IMR-90 (cell line): Measurements from ENCODE around the gene ZNF532. TPM values are rescaled to one million over a fixed set of nuclear protein-coding genes. Genes with fewer than 3 reads are reported as not detected.

Experiments used
- ATAC-seq: fragments of 200-7000 bp; cut with Tn5 transposase; 2 replicates; pipeline ENCODE4 v1.9.1; 2020; ENCODE audit warnings: low read depth, mild to moderate bottlenecking, moderate library complexity
- BruUV-seq: library from RNA; stranded (reverse); fragments of 400-500 nt; replicated peaks from 2 replicates; lab custom pipeline; 2021; lab: Mats Ljungman, UMichigan
- CTCF ChIA-PET: fragments of 300-600 bp; formaldehyde crosslinking; extraction: SDS; loops from one replicate; lab custom pipeline; 2021; ENCODE audit warnings: antibody characterized with exemption; lab: Yijun Ruan, JAX
- POLR2A ChIA-PET: fragments of 300-600 bp; sonication (Branson Sonifier 250); formaldehyde crosslinking; loops from one replicate; lab custom pipeline; 2022; ENCODE audit warnings: antibody characterized with exemption; ENCODE audit not compliant: unreplicated experiment; lab: Charles Lee
- DNase-seq: peaks from one replicate; pipeline ENCODE4 v3.0.0; 2013
- H2AFZ ChIP-seq: replicated peaks from 2 replicates; pipeline ENCODE3; 2013; ENCODE audit warnings: low read length, mild to moderate bottlenecking; ENCODE audit not compliant: poor library complexity
- H2AK5ac ChIP-seq: 2 replicates; pipeline ENCODE4 v1.6.1; 2013; ENCODE audit warnings: low read depth, low read length, inconsistent platforms
- H2AK9ac ChIP-seq: replicated peaks from 2 replicates; pipeline ENCODE3; 2013; ENCODE audit warnings: mild to moderate bottlenecking, low read depth, low read length, moderate library complexity; ENCODE audit not compliant: poor library complexity
- H2BK120ac ChIP-seq: 2 replicates; pipeline ENCODE4 v1.6.1; 2013; ENCODE audit warnings: low read depth, low read length, inconsistent platforms
- H2BK15ac ChIP-seq: 3 replicates; pipeline ENCODE4 v1.6.1; 2013; ENCODE audit warnings: low read depth, low read length, inconsistent platforms
- H2BK20ac ChIP-seq: 2 replicates; pipeline ENCODE4 v1.6.1; 2013; ENCODE audit warnings: low read depth, mild to moderate bottlenecking, inconsistent platforms, low read length, moderate library complexity
- H2BK5ac ChIP-seq: 2 replicates; pipeline ENCODE4 v1.6.1; 2013; ENCODE audit warnings: mild to moderate bottlenecking, low read depth, low read length, inconsistent platforms; ENCODE audit not compliant: poor library complexity, severe bottlenecking
- H3K14ac ChIP-seq: replicated peaks from 2 replicates; pipeline ENCODE4 v1.6.1; 2013; ENCODE audit warnings: low read depth, low read length, inconsistent platforms
- H3K18ac ChIP-seq: 2 replicates; pipeline ENCODE4 v1.6.1; 2013; ENCODE audit warnings: low read depth, low read length, control low read depth
- H3K23ac ChIP-seq: 2 replicates; pipeline ENCODE4 v1.6.1; 2013; ENCODE audit warnings: low read depth, low read length, inconsistent platforms
- H3K27ac ChIP-seq: 2 replicates; pipeline ENCODE4 v1.5.1; 2013; ENCODE audit warnings: mild to moderate bottlenecking, control low read depth, low read length; ENCODE audit not compliant: insufficient read depth
- H3K27me3 ChIP-seq: 2 replicates; pipeline ENCODE4 v1.6.1; 2013; ENCODE audit warnings: low read length; ENCODE audit not compliant: control insufficient read depth, insufficient read depth
- H3K36me3 ChIP-seq: 2 replicates; pipeline ENCODE4 v1.6.1; 2013; ENCODE audit warnings: low read length, mixed read lengths; ENCODE audit not compliant: control insufficient read depth, insufficient read depth
- H3K4ac ChIP-seq: 2 replicates; pipeline ENCODE4 v1.6.1; 2013; ENCODE audit warnings: low read depth, low read length, inconsistent platforms
- H3K4me1 ChIP-seq: 2 replicates; pipeline ENCODE4 v1.6.1; 2013; ENCODE audit warnings: low read length, mixed read lengths; ENCODE audit not compliant: control insufficient read depth, insufficient read depth
- H3K4me2 ChIP-seq: 2 replicates; pipeline ENCODE4 v1.6.1; 2013; ENCODE audit warnings: low read depth, mild to moderate bottlenecking, control low read depth, low read length, moderate library complexity
- H3K4me3 ChIP-seq: 2 replicates; pipeline ENCODE4 v1.5.1; 2013; ENCODE audit warnings: low read depth, mild to moderate bottlenecking, control low read depth, low read length, moderate library complexity; ENCODE audit not compliant: insufficient read depth
- H3K56ac ChIP-seq: 2 replicates; pipeline ENCODE4 v1.6.1; 2013; ENCODE audit warnings: low read length, inconsistent platforms; ENCODE audit not compliant: insufficient read depth; ENCODE audit errors: extremely low read depth
- H3K79me1 ChIP-seq, 2 experiments: 2 replicates each; pipeline ENCODE4 v1.6.1; 2013; ENCODE audit warnings: low read length in 2 of 2, inconsistent platforms in 1 of 2, low read depth in 1 of 2
- H3K9ac ChIP-seq: 2 replicates; pipeline ENCODE4 v1.6.1; 2013; ENCODE audit warnings: low read depth, low read length, control low read depth
- H3K9me1 ChIP-seq: 2 replicates; pipeline ENCODE4 v1.6.1; 2013; ENCODE audit warnings: low read length, inconsistent platforms; ENCODE audit not compliant: insufficient read depth
- H3K9me3 ChIP-seq: 2 replicates; pipeline ENCODE4 v1.6.1; 2013; ENCODE audit warnings: low read length; ENCODE audit not compliant: control insufficient read depth, insufficient read depth
- H4K20me1 ChIP-seq: 2 replicates; pipeline ENCODE4 v1.6.1; 2013; ENCODE audit warnings: low read length, inconsistent platforms; ENCODE audit not compliant: insufficient read depth
- H4K5ac ChIP-seq: 2 replicates; pipeline ENCODE4 v1.6.1; 2013; ENCODE audit warnings: mild to moderate bottlenecking, low read depth, low read length, control low read depth
- H4K8ac ChIP-seq, 2 experiments: 2 replicates each; pipeline ENCODE4 v1.6.1; 2013; ENCODE audit warnings: low read depth in 2 of 2, low read length in 2 of 2, control low read depth in 1 of 2, inconsistent platforms in 1 of 2
- H4K91ac ChIP-seq: 2 replicates; pipeline ENCODE4 v1.6.1; 2013; ENCODE audit warnings: low read depth, low read length, inconsistent platforms; ENCODE audit not compliant: insufficient read depth
- CEBPB ChIP-seq: IDR thresholded peaks from 2 replicates; pipeline ENCODE4 v1.6.1; 2012; ENCODE audit warnings: low read depth, low read length, improper control_type of control experiment
- CHD1 ChIP-seq: IDR thresholded peaks from 2 replicates; pipeline ENCODE4 v1.6.1; 2012; ENCODE audit warnings: low read depth, low read length, improper control_type of control experiment
- FOS ChIP-seq: fragments of 150-350 bp; IDR thresholded peaks from 2 replicates; pipeline ENCODE4 v1.6.1; 2016; ENCODE audit warnings: low read depth, low read length
- MAFK ChIP-seq: IDR thresholded peaks from 2 replicates; pipeline ENCODE4 v1.6.1; 2012; ENCODE audit warnings: low read depth, low read length, improper control_type of control experiment
- MXI1 ChIP-seq: IDR thresholded peaks from 2 replicates; pipeline ENCODE4 v1.6.1; 2012; ENCODE audit warnings: low read depth, mild to moderate bottlenecking, low read length, moderate library complexity, borderline replicate concordance
- NFE2L2 ChIP-seq: fragments of 150-350 bp; IDR thresholded peaks from 2 replicates; pipeline ENCODE4 v1.6.1; 2016; ENCODE audit warnings: low read depth, mild to moderate bottlenecking, low read length
- POLR2A ChIP-seq: IDR thresholded peaks from 2 replicates; pipeline ENCODE4 v1.6.1; 2012; ENCODE audit warnings: mild to moderate bottlenecking, low read depth, low read length
- RCOR1 ChIP-seq: IDR thresholded peaks from 2 replicates; pipeline ENCODE4 v1.6.1; 2012; ENCODE audit warnings: mild to moderate bottlenecking, low read length, improper control_type of control experiment; ENCODE audit not compliant: insufficient replicate concordance
- RFX5 ChIP-seq: IDR thresholded peaks from 2 replicates; pipeline ENCODE4 v1.8.0; 2012; ENCODE audit warnings: low read depth, mild to moderate bottlenecking, low read length, moderate library complexity
- SMC3 ChIP-seq: fragments of 150-350 bp; IDR thresholded peaks from 2 replicates; pipeline ENCODE4 v1.6.1; 2016; ENCODE audit warnings: low read depth, mild to moderate bottlenecking, antibody characterized with exemption, low read length, moderate library complexity
- WGBS, 2 experiments: methylation state at CpG; one replicate each; pipeline versions ENCODE4 v1.1.5 to v1.1.7; 2013; ENCODE audit warnings: missing lambda C conversion rate in 2 of 2; ENCODE audit not compliant: insufficient read length in 1 of 2; ENCODE audit errors: extremely low coverage in 2 of 2; 5-methylcytosine and 5-hydroxymethylcytosine counted together
- dilution Hi-C: fragments of 300-500 bp; cut with HindIII; formaldehyde crosslinking; loops from one replicate; pipeline ENCODE4 v1.14.3; 2018; ENCODE audit warnings: low sequenced_read_pairs; ENCODE audit not compliant: unreplicated experiment
- in situ Hi-C: fragments of 300-500 bp; cut with MboI; formaldehyde crosslinking; loops from 3 replicates; pipeline ENCODE4 v1.14.3; 2019; ENCODE audit warnings: low sequenced_read_pairs, inconsistent platforms, mixed read lengths
- intact Hi-C: fragments of 100-400 bp; cut with micrococcal nuclease; formaldehyde crosslinking; loops from 2 replicates; pipeline ENCODE4 v1.10.0; 2022
- polyA plus RNA-seq, 3 experiments: library from polyadenylated mRNA; depleted of rRNA; stranded (reverse); fragments of >200 nt; gene quantifications; 2 replicates each; pipeline ENCODE4 v1.2.3, GENCODE V29; 2012; ENCODE audit warnings: low replicate concordance in 1 of 3
- total RNA-seq: library from RNA; depleted of rRNA; stranded (reverse); fragments of >200 nt; gene quantifications from 2 replicates; pipeline ENCODE4 v1.2.3, GENCODE V29; 2012
- TF ChIP-seq, protein P1 (sequence below): fragments of 150-350 bp; IDR thresholded peaks from 2 replicates; pipeline ENCODE4 v1.6.1; 2017; ENCODE audit warnings: mild to moderate bottlenecking, antibody characterized with exemption, low read length, low read depth
- TF ChIP-seq, protein P2 (sequence below): conservative IDR thresholded peaks from 2 replicates; pipeline ENCODE4 v1.5.1; 2012; ENCODE audit warnings: mild to moderate bottlenecking, low read depth, low read length, improper control_type of control experiment
- TF ChIP-seq, protein P3 (sequence below): fragments of 150-350 bp; IDR thresholded peaks from 2 replicates; pipeline ENCODE4 v1.6.1; 2016; ENCODE audit warnings: low read depth, mild to moderate bottlenecking, low read length, moderate library complexity, borderline replicate concordance

ZNF532 gene
- total and polyA plus RNA-seq, 2 of the 4 experiments (the other 2 are of a cell fraction) = 29.9 to 45.8 TPM

DNA sequence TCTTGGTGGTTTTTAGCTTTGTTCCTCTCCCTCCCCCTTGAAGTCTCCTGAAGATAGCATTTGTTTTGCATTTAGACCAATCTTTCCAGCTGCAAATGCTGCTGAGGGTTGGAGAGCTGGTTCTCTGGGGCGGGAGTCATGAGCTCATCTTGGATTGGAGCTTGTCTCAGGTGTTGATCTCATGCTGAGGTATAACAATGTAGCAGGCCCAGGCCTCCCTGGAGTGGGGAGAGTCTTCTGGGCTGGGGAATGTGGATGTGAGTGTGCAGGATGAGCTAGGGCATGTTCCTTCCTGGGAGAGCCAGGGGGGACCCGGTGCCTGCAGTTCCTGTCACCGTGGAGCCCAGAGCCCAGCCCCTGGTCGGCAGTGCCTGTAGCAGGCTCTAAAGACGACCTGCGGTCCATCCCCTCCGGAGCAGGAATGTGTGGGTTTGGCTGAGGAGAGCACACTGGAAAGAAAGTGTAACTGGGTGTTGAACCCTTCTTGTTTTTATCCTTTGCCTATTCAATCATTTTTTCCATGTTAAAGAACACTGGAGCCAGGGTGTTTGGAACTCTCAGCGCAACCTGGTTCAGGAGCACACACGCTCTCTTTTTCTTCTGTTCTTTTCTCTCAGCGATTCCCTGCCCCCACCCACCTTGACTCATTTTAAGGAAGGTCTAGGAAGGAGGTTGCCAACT, 2.7 kb downstream of the ZNF532 start:
- intact Hi-C loops (loop anchor here (5.0 kb wide), 1 partner anchor 200 kb away; no protein-coding TSS in a partner anchor), dilution Hi-C loops (no loop called here), in situ Hi-C loops (no loop called here)
- H3K18ac ChIP-seq = no peak overlapping the region
- no peak overlapping the region for H2BK15ac ChIP-seq
- 0 out of 4 replicates have a peak overlapping the region, but pooled peaks of 1 of the 2 experiments have one; percentile 16 for H4K8ac ChIP-seq
- no peak overlapping the region for H2BK5ac ChIP-seq
- peak overlapping the region; percentile 11; the same call in 1 of the 2 replicates for H4K5ac ChIP-seq
- H3K4me3 ChIP-seq = no peak overlapping the region
- H3K4me2 ChIP-seq = peak overlapping the region; percentile 26; the same call in 1 of the 2 replicates
- H3K9ac ChIP-seq = peak overlapping the region; percentile 11; the same call in 1 of the 2 replicates
- peaks cover 2% of the 10 kb centered on the region; the same call in 1 of the 2 replicates for H3K9me3 ChIP-seq
- no peak overlapping the region for H3K56ac ChIP-seq
- BruUV-seq = no TSS peak
- H3K36me3 ChIP-seq = peaks cover 20% of the 10 kb centered on the region
- peaks cover 41% of the 10 kb centered on the region for H3K4me1 ChIP-seq
- H3K4ac ChIP-seq = peak overlapping the region; percentile 25
- 58% methylated on average over 2 of the region's 10 CpGs; no CpG with 5 or more reads in 1 of the 2 experiments for WGBS, 2 experiments
- ChIA-PET CTCF (no interaction called here), POLR2A (interaction anchor here (0.5 kb wide), 1 partner anchor 50 kb away, joined by 3 read pairs; no protein-coding TSS in a partner anchor)
- H3K14ac ChIP-seq = peak overlapping the region; percentile 42; the same call in 1 of the 2 replicates
- DNase-seq = no peak
- peaks cover 60 to 82% of the 10 kb centered on the region in 2 experiments for H3K79me1 ChIP-seq
- H4K20me1 ChIP-seq = no peaks in the 10 kb centered on the region
- H3K27me3 ChIP-seq = no peaks in the 10 kb centered on the region
- H2AFZ ChIP-seq = no peak overlapping the region
- no peak overlapping the region for H2AK9ac ChIP-seq
- peaks cover 26% of the 10 kb centered on the region for H3K9me1 ChIP-seq
- H3K23ac ChIP-seq = peak overlapping the region; percentile 75
- H2AK5ac ChIP-seq = peak overlapping the region; percentile 1; the same call in 1 of the 2 replicates
- H2BK120ac ChIP-seq = peak overlapping the region; percentile 28; the same call in 1 of the 2 replicates
- peak overlapping the region; percentile 8; the same call in 1 of the 2 replicates for H4K91ac ChIP-seq
- TF ChIP-seq, protein P1, sequence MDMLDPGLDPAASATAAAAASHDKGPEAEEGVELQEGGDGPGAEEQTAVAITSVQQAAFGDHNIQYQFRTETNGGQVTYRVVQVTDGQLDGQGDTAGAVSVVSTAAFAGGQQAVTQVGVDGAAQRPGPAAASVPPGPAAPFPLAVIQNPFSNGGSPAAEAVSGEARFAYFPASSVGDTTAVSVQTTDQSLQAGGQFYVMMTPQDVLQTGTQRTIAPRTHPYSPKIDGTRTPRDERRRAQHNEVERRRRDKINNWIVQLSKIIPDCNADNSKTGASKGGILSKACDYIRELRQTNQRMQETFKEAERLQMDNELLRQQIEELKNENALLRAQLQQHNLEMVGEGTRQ = no peak
- TF ChIP-seq NFE2L2 (no peak), MAFK (no peak), RFX5 (no peak), CEBPB (no peak), MXI1 (no peak), SMC3 (no peak), CHD1 (no peak), FOS (no peak), POLR2A (no peak), RCOR1 (no peak)
- TF ChIP-seq, protein P2, sequence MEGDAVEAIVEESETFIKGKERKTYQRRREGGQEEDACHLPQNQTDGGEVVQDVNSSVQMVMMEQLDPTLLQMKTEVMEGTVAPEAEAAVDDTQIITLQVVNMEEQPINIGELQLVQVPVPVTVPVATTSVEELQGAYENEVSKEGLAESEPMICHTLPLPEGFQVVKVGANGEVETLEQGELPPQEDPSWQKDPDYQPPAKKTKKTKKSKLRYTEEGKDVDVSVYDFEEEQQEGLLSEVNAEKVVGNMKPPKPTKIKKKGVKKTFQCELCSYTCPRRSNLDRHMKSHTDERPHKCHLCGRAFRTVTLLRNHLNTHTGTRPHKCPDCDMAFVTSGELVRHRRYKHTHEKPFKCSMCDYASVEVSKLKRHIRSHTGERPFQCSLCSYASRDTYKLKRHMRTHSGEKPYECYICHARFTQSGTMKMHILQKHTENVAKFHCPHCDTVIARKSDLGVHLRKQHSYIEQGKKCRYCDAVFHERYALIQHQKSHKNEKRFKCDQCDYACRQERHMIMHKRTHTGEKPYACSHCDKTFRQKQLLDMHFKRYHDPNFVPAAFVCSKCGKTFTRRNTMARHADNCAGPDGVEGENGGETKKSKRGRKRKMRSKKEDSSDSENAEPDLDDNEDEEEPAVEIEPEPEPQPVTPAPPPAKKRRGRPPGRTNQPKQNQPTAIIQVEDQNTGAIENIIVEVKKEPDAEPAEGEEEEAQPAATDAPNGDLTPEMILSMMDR = no peak
- TF ChIP-seq, protein P3, sequence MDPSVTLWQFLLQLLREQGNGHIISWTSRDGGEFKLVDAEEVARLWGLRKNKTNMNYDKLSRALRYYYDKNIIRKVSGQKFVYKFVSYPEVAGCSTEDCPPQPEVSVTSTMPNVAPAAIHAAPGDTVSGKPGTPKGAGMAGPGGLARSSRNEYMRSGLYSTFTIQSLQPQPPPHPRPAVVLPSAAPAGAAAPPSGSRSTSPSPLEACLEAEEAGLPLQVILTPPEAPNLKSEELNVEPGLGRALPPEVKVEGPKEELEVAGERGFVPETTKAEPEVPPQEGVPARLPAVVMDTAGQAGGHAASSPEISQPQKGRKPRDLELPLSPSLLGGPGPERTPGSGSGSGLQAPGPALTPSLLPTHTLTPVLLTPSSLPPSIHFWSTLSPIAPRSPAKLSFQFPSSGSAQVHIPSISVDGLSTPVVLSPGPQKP = no peak
- H2BK20ac ChIP-seq = no peak overlapping the region
- 0 out of 2 replicates have a peak overlapping the region, but pooled peaks have one; percentile 6 for H3K27ac ChIP-seq
- no peak for ATAC-seq
